Thyroid gland (tissue), 4 donors: ENCODE measurements around the gene SLITRK6.

Source experiments
- POLR2A ChIP-seq, 2 donors: fragments of 450-650 bp; IDR thresholded peaks; one replicate each; pipeline ENCODE4 v1.6.1; 2017; ENCODE audit warnings: antibody characterized with exemption in 2 of 2, mild to moderate bottlenecking in 2 of 2, moderate library complexity in 1 of 2
- TF ChIP-seq, protein P1 (sequence below), 6 experiments: fragments of 200-600 bp in 3 of 6; fragments of 450-650 bp in 3 of 6; sonication (generic) in 3 of 6; IDR thresholded peaks; one replicate each; pipeline ENCODE4 v1.5.1; 2016 to 2019; ENCODE audit warnings: antibody characterized with exemption in 6 of 6, mild to moderate bottlenecking in 2 of 6, inconsistent platforms in 1 of 6, moderate library complexity in 1 of 6

DNA sequence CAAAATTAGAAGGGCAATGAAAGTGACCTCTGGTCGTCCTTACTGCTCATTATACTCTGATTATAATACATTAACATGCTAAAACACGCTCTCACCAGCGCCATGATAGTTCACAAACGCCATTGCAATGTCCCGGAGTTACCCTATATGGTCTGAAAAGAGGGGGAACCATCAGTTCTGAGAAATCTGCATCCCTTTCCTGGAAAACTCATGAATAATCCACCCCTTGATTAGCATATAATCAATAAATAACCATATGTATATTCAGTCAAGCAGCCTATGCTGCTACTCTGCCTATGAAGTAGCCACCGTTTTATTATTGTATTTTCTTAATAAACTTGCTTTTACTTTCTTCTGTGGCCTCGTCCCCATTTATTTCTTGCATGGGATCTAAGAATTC is 24.6 kb upstream of the SLITRK6 start:
- TF ChIP-seq, protein P1, sequence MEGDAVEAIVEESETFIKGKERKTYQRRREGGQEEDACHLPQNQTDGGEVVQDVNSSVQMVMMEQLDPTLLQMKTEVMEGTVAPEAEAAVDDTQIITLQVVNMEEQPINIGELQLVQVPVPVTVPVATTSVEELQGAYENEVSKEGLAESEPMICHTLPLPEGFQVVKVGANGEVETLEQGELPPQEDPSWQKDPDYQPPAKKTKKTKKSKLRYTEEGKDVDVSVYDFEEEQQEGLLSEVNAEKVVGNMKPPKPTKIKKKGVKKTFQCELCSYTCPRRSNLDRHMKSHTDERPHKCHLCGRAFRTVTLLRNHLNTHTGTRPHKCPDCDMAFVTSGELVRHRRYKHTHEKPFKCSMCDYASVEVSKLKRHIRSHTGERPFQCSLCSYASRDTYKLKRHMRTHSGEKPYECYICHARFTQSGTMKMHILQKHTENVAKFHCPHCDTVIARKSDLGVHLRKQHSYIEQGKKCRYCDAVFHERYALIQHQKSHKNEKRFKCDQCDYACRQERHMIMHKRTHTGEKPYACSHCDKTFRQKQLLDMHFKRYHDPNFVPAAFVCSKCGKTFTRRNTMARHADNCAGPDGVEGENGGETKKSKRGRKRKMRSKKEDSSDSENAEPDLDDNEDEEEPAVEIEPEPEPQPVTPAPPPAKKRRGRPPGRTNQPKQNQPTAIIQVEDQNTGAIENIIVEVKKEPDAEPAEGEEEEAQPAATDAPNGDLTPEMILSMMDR (IDR thresholded peaks at IDR 0.05), result no peak
- no peak for TF ChIP-seq POLR2A (IDR thresholded peaks at IDR 0.05)
